ENCODE measurements around the gene SLC43A2.

- TF ChIP-seq CHD4 (IDR thresholded peaks at IDR 0.05) (no peak), EGR1 (IDR thresholded peaks at IDR 0.05; ENCODE audit: borderline replicate concordance in 1 of 2, low read depth in 2 of 2, low read length in 2 of 2) (no peak), CTCF (IDR thresholded peaks at IDR 0.05 in 2 of 3, conservative IDR thresholded peaks at IDR 0.05 in 1 of 3; ENCODE audit: control insufficient read depth in 2 of 3, extremely low read depth in 1 of 3, insufficient read depth in 1 of 3, low read depth in 3 of 3, low read length in 3 of 3) (no peak), EP300 (IDR thresholded peaks at IDR 0.05; ENCODE audit: borderline replicate concordance in 1 of 2, control insufficient read depth in 1 of 2, low read depth in 2 of 2, low read length in 2 of 2) (no peak), PAX8 (IDR thresholded peaks at IDR 0.05) (no peak), REST (IDR thresholded peaks at IDR 0.05; ENCODE audit: low read depth, low read length) (no peak), FOXM1 (IDR thresholded peaks at IDR 0.05; ENCODE audit: low read depth, low read length) (no peak), POLR2A (IDR thresholded peaks at IDR 0.05; ENCODE audit: low read depth, low read length) (no peak), MEF2B (IDR thresholded peaks at IDR 0.05; ENCODE audit: partially characterized antibody, poor library complexity, severe bottlenecking) (no peak), TAF1 (IDR thresholded peaks at IDR 0.05; ENCODE audit: borderline replicate concordance, low read depth, low read length) (no peak)
Observed at GRCh38 chr17:1597861-1598342, 30.7 kb downstream of the SLC43A2 start.

Data from GM12878 (cell line).